ENCODE results near the gene LGALS3BP. TPM values are rescaled to one million over a fixed set of nuclear protein-coding genes. Genes with fewer than 3 reads are reported as not detected.
A peak's percentile ranks its signal among the peaks of the same experiment; 100 is the strongest.

LGALS3BP gene
- total RNA-seq, 1 donor from 2014 or later: 24.3 TPM

DNA sequence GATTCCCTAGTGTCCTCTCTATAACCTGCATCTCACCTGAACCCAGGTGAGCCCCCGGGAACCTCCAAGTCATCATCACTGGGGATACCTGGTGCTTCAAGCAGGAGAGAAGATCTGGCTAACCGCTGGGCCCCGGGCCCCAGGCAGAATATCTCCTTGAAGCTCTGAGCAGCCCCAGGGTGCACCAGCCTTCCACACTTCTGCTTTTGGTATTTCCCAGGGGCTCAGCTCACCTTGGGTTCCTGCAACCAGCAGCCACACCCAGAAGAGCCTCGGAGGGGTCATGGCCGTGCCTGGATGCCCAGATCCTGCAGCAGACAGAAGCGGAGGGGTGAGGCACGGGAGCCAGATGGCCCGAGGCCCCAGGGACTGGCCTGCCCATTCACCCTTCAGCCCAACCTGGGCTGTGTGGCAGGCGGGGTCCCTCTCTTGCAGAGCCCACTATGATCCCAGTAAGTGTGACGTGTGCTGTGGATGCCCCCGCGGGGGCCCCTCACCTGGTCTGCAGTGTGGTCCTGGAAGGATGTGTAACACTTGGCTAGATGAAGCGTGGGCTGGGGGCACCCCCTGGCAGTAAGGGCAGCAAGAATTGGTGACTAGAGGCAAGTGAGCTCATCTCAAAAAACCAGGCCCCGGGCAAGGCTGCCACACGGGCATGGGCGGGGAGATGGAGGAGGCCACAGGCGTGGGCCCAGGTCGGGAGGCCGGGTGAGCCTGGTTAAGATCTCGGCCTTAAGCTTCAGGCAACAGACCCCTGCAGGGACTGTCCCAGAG is 2.6 kb downstream of the LGALS3BP start:
- Mint-ChIP-seq H3K27ac (ENCODE audit: unreplicated experiment) (no peak overlapping the region), H3K36me3 (ENCODE audit: low read depth) (no peaks in the 10 kb centered on the region), H3K27me3 (ENCODE audit: low read depth) (no peaks in the 10 kb centered on the region), H3K9me3 (no peaks in the 10 kb centered on the region), H3K4me3 (no peak overlapping the region), H3K4me1 (peaks cover 8% of the 10 kb centered on the region)
- TF ChIP-seq, protein P1, sequence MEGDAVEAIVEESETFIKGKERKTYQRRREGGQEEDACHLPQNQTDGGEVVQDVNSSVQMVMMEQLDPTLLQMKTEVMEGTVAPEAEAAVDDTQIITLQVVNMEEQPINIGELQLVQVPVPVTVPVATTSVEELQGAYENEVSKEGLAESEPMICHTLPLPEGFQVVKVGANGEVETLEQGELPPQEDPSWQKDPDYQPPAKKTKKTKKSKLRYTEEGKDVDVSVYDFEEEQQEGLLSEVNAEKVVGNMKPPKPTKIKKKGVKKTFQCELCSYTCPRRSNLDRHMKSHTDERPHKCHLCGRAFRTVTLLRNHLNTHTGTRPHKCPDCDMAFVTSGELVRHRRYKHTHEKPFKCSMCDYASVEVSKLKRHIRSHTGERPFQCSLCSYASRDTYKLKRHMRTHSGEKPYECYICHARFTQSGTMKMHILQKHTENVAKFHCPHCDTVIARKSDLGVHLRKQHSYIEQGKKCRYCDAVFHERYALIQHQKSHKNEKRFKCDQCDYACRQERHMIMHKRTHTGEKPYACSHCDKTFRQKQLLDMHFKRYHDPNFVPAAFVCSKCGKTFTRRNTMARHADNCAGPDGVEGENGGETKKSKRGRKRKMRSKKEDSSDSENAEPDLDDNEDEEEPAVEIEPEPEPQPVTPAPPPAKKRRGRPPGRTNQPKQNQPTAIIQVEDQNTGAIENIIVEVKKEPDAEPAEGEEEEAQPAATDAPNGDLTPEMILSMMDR (conservative IDR thresholded peaks at IDR 0.05): no peak
- DNase-seq (ENCODE audit: low read depth, low spot score): no peak

DNA sequence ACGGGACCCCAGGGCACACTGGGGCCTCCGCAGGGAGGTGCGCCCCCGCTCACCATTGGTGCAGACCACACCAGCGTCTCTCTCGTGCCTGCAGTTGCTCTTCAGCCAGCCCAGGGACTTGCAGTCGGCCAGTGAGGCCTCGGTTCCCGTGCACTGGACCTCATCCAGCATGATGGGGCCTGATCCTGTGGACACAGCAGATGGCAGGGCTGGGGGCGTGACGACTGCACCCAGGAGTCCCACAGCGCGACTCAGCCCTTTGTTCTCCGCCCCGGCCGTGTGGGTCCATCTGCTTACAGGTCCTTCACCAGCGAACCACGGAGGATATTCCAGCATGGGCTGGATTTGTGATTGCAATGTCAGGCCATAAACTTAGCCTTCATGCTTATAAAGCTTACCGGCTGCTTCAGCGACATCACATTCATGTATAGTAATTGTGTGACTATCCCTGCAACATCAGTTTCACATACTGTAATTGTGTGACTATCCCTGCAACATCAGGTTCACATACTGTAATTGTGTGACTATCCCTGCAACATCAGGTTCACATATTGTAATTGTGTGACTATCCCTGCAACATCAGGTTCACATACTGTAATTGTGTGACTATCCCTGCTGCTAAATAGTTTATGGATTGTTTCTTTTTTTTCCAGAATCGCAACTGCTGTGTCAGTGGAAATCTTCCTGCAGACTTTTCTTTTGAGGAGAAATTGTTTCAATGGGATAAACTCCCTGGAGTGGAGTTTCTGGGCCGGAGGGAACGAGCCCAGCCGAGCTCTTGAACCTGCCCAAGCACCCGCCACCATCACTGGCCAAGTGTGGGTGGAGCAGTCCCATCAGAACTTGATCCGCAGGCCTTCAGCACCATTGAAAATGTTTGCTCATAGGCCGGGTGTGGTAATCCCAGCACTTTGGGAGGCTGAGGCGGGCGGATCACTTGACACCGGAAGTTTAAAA is 4.8 kb downstream of the LGALS3BP start:
- H3K36me3 Mint-ChIP-seq (ENCODE audit: low read depth): no peaks in the 10 kb centered on the region
- no peak for DNase-seq (ENCODE audit: low read depth, low spot score)
- H3K27ac Mint-ChIP-seq (ENCODE audit: unreplicated experiment): peak overlapping the region; percentile 71
- no peaks in the 10 kb centered on the region for H3K9me3 Mint-ChIP-seq
- TF ChIP-seq, protein P1 (conservative IDR thresholded peaks at IDR 0.05): no peak
- H3K27me3 Mint-ChIP-seq (ENCODE audit: low read depth): no peaks in the 10 kb centered on the region
- peaks cover 15% of the 10 kb centered on the region for H3K4me1 Mint-ChIP-seq
- H3K4me3 Mint-ChIP-seq: no peak overlapping the region

DNA sequence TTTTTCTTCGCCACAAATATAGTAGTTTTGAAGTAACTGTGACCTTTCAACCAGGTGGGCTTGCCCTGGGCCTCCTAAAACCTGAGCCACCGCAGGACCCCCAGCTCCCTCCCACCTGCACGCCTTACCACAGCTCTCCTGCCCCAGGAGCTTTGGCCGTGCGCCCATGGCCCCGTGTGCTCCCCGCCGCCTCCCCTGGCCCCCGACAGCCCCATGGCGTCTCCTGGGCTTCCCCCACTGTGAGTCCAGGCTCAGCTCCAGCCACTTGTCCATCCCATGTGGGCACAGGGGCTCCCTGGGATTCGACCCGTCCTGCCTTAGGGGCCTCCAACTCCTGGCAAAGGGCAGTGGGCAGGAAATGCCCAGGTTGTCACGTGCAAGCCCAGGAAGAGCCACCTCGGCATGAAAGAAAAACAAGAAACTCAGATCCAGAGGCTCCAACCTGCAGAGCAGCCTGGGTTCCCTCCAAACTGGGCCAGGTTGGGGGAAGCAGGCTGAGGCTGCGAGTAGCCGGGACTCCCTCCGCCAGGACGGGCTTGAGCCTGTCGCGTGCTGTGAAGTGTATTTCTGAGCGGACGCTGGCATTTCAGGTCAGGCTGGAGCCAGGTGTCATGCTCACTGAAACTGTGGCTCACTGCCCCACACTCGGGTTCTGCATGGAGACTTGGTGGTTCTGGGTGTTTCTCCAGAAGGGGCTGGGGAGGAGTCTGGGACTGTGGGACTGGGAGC is 5.8 kb downstream of the LGALS3BP start:
- no peaks in the 10 kb centered on the region for H3K36me3 Mint-ChIP-seq (ENCODE audit: low read depth)
- H3K27ac Mint-ChIP-seq (ENCODE audit: unreplicated experiment): no peak overlapping the region
- H3K4me1 Mint-ChIP-seq: peaks cover 15% of the 10 kb centered on the region
- H3K4me3 Mint-ChIP-seq: no peak overlapping the region
- no peak for DNase-seq (ENCODE audit: low read depth, low spot score)
- TF ChIP-seq, protein P1 (conservative IDR thresholded peaks at IDR 0.05): no peak
- H3K9me3 Mint-ChIP-seq: no peaks in the 10 kb centered on the region
- no peaks in the 10 kb centered on the region for H3K27me3 Mint-ChIP-seq (ENCODE audit: low read depth)

DNA sequence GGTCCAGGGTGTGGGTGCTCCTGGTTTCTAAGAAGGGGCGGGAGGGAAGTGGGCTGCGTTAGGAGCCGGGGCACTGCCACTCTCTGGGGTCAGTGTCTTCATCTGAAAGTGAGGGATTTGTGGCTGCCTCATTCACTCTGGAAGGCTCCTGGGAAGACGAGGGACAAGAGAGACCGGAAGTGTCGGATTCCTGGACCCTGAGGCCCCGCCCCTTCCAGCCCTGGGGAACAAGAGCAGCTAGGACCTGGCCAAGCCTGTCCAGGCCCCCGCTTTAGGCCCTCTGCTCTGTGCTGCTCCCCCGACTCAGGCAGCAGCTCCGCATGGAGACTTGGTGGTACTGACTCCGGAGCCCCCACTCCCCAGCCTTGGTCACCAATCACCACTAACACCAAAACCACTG is 6.5 kb downstream of the LGALS3BP start:
- Mint-ChIP-seq H3K27me3 (ENCODE audit: low read depth) (no peaks in the 10 kb centered on the region), H3K36me3 (ENCODE audit: low read depth) (no peaks in the 10 kb centered on the region), H3K9me3 (no peaks in the 10 kb centered on the region), H3K4me1 (peaks cover 15% of the 10 kb centered on the region), H3K27ac (ENCODE audit: unreplicated experiment) (no peak overlapping the region), H3K4me3 (no peak overlapping the region)
- TF ChIP-seq, protein P1 (conservative IDR thresholded peaks at IDR 0.05): no peak
- no peak for DNase-seq (ENCODE audit: low read depth, low spot score)

DNA sequence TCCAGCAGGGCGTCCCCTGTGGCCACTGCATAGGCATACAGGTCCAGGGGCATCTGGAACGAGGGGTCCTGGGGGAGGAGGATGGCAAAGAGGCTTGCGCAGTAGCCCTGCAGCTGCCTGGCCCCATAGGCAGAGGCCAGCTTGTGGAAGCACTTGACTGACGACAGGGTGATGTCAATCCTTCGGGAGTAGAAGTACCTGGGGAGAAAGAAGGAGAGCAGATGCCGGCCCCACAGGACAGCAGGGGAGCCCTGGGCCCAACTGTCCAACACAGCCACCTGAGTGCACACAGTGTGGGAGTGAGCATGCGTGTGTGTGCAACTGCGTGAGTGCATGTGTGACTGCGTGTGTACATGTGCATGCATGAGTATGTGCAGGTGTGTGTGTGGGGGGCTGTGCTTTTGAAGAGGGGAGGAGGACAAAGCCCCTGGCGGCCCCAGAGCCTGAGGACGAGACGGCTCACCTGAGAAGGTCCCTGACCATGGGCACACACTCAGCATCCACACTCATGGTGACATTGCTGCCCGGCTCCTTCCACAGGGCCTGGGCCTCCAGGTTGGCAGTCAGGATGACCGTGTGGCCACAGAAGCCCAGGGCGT is 7.1 kb downstream of the LGALS3BP start:
- Mint-ChIP-seq H3K4me1 (peaks cover 15% of the 10 kb centered on the region), H3K27ac (ENCODE audit: unreplicated experiment) (peak overlapping the region; percentile 36), H3K27me3 (ENCODE audit: low read depth) (no peaks in the 10 kb centered on the region), H3K36me3 (ENCODE audit: low read depth) (no peaks in the 10 kb centered on the region), H3K9me3 (no peaks in the 10 kb centered on the region), H3K4me3 (no peak overlapping the region)
- no peak for DNase-seq (ENCODE audit: low read depth, low spot score)
- TF ChIP-seq, protein P1 (conservative IDR thresholded peaks at IDR 0.05): no peak
